Measurements from ENCODE around the gene PDE8B.

The PDE8B gene

GRCh38 chr5:77337686-77338085 lies 127.2 kb downstream of the PDE8B start:
- no CpG with 5 or more reads among the region's 4 CpGs for WGBS (ENCODE audit: extremely low coverage, insufficient coverage, insufficient read length)
- Histone ChIP-seq H3K27ac (ENCODE audit: low read depth, low read length) (no peak overlapping the region), H3K27me3 (ENCODE audit: insufficient read depth, low read length) (no peaks in the 10 kb centered on the region), H3K14ac (ENCODE audit: low read length) (no peak overlapping the region), H3K36me3 (ENCODE audit: control insufficient read depth in 1 of 2, insufficient read depth in 2 of 2, low read length in 2 of 2) (no peaks in the 10 kb centered on the region), H3K79me2 (ENCODE audit: control insufficient read depth, insufficient read depth, low read length, poor library complexity) (no peaks in the 10 kb centered on the region), H3K9me3 (ENCODE audit: insufficient read depth, low read depth, low read length) (no peaks in the 10 kb centered on the region), H2BK12ac (ENCODE audit: low read length) (no peak overlapping the region), H2BK5ac (ENCODE audit: low read depth, low read length, poor library complexity) (no peak overlapping the region), H3K4ac (ENCODE audit: low read depth, low read length) (no peak overlapping the region), H3K23ac (ENCODE audit: low read length) (no peak overlapping the region), H3K4me1 (ENCODE audit: control insufficient read depth in 1 of 2, insufficient read depth in 2 of 2, low read length in 2 of 2) (peaks cover 0 to 7% of the 10 kb centered on the region in 2 experiments), H3K4me2 (ENCODE audit: low read length) (no peak overlapping the region), H3K79me1 (ENCODE audit: low read length) (no peaks in the 10 kb centered on the region), H2BK120ac (ENCODE audit: insufficient read depth, low read length, poor library complexity) (no peak overlapping the region), H4K91ac (ENCODE audit: low read depth, low read length) (no peak overlapping the region), H4K8ac (ENCODE audit: low read depth, low read length) (no peak overlapping the region), H2AFZ (ENCODE audit: insufficient read depth, low read length, poor library complexity) (no peak overlapping the region), H3K18ac (ENCODE audit: low read length) (no peak overlapping the region), H2AK5ac (ENCODE audit: low read length) (no peak overlapping the region), H3K4me3 (ENCODE audit: low read depth, low read length) (no peak overlapping the region), H3K9ac (ENCODE audit: low read length) (no peak overlapping the region), H4K12ac (ENCODE audit: low read depth, low read length) (no peak overlapping the region)
- DNase-seq, result no peak

- Histone ChIP-seq H3K9ac (ENCODE audit: low read length) (no peak overlapping the region), H3K4me3 (ENCODE audit: low read depth, low read length) (no peak overlapping the region), H2BK5ac (ENCODE audit: low read depth, low read length, poor library complexity) (no peak overlapping the region), H3K18ac (ENCODE audit: low read length) (no peak overlapping the region), H3K79me2 (ENCODE audit: control insufficient read depth, insufficient read depth, low read length, poor library complexity) (no peaks in the 10 kb centered on the region), H3K4ac (ENCODE audit: low read depth, low read length) (no peak overlapping the region), H4K8ac (ENCODE audit: low read depth, low read length) (no peak overlapping the region), H3K4me1 (ENCODE audit: control insufficient read depth in 1 of 2, insufficient read depth in 2 of 2, low read length in 2 of 2) (no peaks in the 10 kb centered on the region), H4K91ac (ENCODE audit: low read depth, low read length) (no peak overlapping the region), H2AK5ac (ENCODE audit: low read length) (no peak overlapping the region), H3K27ac (ENCODE audit: low read depth, low read length) (no peak overlapping the region), H4K12ac (ENCODE audit: low read depth, low read length) (no peak overlapping the region), H3K14ac (ENCODE audit: low read length) (no peak overlapping the region), H3K4me2 (ENCODE audit: low read length) (no peak overlapping the region), H2BK12ac (ENCODE audit: low read length) (no peak overlapping the region), H3K27me3 (ENCODE audit: insufficient read depth, low read length) (no peaks in the 10 kb centered on the region), H2BK120ac (ENCODE audit: insufficient read depth, low read length, poor library complexity) (no peak overlapping the region), H3K23ac (ENCODE audit: low read length) (no peak overlapping the region), H2AFZ (ENCODE audit: insufficient read depth, low read length, poor library complexity) (no peak overlapping the region), H3K79me1 (ENCODE audit: low read length) (no peaks in the 10 kb centered on the region), H3K9me3 (ENCODE audit: insufficient read depth, low read depth, low read length) (no peaks in the 10 kb centered on the region), H3K36me3 (ENCODE audit: control insufficient read depth in 1 of 2, insufficient read depth in 2 of 2, low read length in 2 of 2) (no peaks in the 10 kb centered on the region)
- peak; percentile 45 to 47 for DNase-seq
- WGBS (ENCODE audit: extremely low coverage, insufficient coverage, insufficient read length), result no CpG with 5 or more reads among the region's 4 CpGs
These were observed 128.9 kb downstream of the PDE8B start for GRCh38 chr5:77339337-77339890.

DNA sequence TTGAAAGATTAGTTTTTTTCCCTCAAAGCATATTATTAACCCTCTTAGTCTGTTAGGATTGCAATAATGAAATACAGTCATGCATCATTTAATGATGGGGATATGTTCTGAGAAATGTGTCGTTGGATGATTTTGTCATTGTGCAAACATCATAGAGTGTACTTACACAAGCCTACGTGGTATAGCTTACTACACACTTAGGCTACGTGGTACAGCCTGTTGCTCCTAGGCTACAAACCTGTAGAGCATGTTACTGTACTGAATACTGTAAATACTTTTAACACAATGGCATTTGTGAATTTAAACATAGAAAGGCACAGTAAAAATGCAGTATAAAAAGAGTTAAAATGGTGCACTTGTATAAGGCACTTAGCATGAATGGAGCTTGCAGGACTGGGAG lies 132.7 kb downstream of the PDE8B start:
- Histone ChIP-seq H2AK5ac (ENCODE audit: low read length) (no peak overlapping the region), H2AFZ (ENCODE audit: insufficient read depth, low read length, poor library complexity) (no peak overlapping the region), H3K23ac (ENCODE audit: low read length) (no peak overlapping the region), H3K4me3 (ENCODE audit: low read depth, low read length) (no peak overlapping the region), H3K27me3 (ENCODE audit: insufficient read depth, low read length) (no peaks in the 10 kb centered on the region), H3K18ac (ENCODE audit: low read length) (no peak overlapping the region), H3K4me2 (ENCODE audit: low read length) (no peak overlapping the region), H4K8ac (ENCODE audit: low read depth, low read length) (no peak overlapping the region), H3K79me1 (ENCODE audit: low read length) (no peaks in the 10 kb centered on the region), H2BK5ac (ENCODE audit: low read depth, low read length, poor library complexity) (no peak overlapping the region), H4K91ac (ENCODE audit: low read depth, low read length) (no peak overlapping the region), H3K9ac (ENCODE audit: low read length) (no peak overlapping the region), H2BK120ac (ENCODE audit: insufficient read depth, low read length, poor library complexity) (no peak overlapping the region), H3K4me1 (ENCODE audit: control insufficient read depth in 1 of 2, insufficient read depth in 2 of 2, low read length in 2 of 2) (no peaks in the 10 kb centered on the region), H3K9me3 (ENCODE audit: insufficient read depth, low read depth, low read length) (no peaks in the 10 kb centered on the region), H3K36me3 (ENCODE audit: control insufficient read depth in 1 of 2, insufficient read depth in 2 of 2, low read length in 2 of 2) (no peaks in the 10 kb centered on the region), H2BK12ac (ENCODE audit: low read length) (no peak overlapping the region), H3K4ac (ENCODE audit: low read depth, low read length) (no peak overlapping the region), H3K14ac (ENCODE audit: low read length) (no peak overlapping the region), H4K12ac (ENCODE audit: low read depth, low read length) (no peak overlapping the region), H3K27ac (ENCODE audit: low read depth, low read length) (no peak overlapping the region), H3K79me2 (ENCODE audit: control insufficient read depth, insufficient read depth, low read length, poor library complexity) (no peaks in the 10 kb centered on the region)
- no CpG with 5 or more reads among the region's 3 CpGs for WGBS (ENCODE audit: extremely low coverage, insufficient coverage, insufficient read length)
- peak in 1 of 2 donors; percentile 55 for DNase-seq

DNA sequence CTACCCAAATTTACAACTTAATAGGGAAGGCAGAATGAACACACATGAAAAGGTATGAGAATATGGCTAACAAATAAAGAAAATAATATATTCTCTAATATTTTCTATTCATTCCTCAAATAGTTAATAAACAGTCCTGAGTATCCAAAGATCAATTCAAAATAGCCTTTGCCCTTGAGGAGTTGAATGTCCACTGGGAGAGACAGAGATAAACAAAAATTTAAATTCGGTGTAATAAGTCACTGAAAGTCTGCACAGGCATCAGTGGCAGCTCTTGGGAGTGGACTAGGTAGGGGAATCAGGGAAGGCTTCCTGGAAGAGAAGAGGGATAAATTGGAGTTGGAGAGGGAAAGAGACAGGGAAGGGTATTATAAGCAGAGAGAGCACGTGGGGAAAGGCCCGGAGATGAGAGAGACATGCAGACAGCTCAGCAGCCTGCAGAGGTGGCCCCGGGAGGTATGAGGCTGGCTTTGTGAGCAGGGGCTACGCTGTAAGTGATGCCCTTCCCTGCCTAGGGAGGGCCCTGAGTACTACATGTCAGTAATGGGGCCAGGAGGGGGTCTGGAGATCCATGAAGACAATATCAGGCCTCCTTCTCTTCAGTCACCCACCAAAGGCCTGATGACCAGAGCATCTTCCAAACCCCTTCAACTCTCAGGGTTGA lies 137.1 kb downstream of the PDE8B start:
- Histone ChIP-seq H3K4ac (ENCODE audit: low read depth, low read length) (no peak overlapping the region), H3K79me2 (ENCODE audit: control insufficient read depth, insufficient read depth, low read length, poor library complexity) (no peaks in the 10 kb centered on the region), H3K18ac (ENCODE audit: low read length) (no peak overlapping the region), H4K8ac (ENCODE audit: low read depth, low read length) (no peak overlapping the region), H3K27ac (ENCODE audit: low read depth, low read length) (no peak overlapping the region), H3K79me1 (ENCODE audit: low read length) (no peaks in the 10 kb centered on the region), H2AFZ (ENCODE audit: insufficient read depth, low read length, poor library complexity) (no peak overlapping the region), H4K91ac (ENCODE audit: low read depth, low read length) (no peak overlapping the region), H3K4me3 (ENCODE audit: low read depth, low read length) (no peak overlapping the region), H3K36me3 (ENCODE audit: control insufficient read depth in 1 of 2, insufficient read depth in 2 of 2, low read length in 2 of 2) (no peaks in the 10 kb centered on the region), H3K4me2 (ENCODE audit: low read length) (no peak overlapping the region), H3K23ac (ENCODE audit: low read length) (no peak overlapping the region), H4K12ac (ENCODE audit: low read depth, low read length) (no peak overlapping the region), H2AK5ac (ENCODE audit: low read length) (no peak overlapping the region), H2BK12ac (ENCODE audit: low read length) (no peak overlapping the region), H3K14ac (ENCODE audit: low read length) (no peak overlapping the region), H2BK120ac (ENCODE audit: insufficient read depth, low read length, poor library complexity) (no peak overlapping the region), H3K9me3 (ENCODE audit: insufficient read depth, low read depth, low read length) (no peaks in the 10 kb centered on the region), H3K4me1 (ENCODE audit: control insufficient read depth in 1 of 2, insufficient read depth in 2 of 2, low read length in 2 of 2) (no peaks in the 10 kb centered on the region), H2BK5ac (ENCODE audit: low read depth, low read length, poor library complexity) (no peak overlapping the region), H3K9ac (ENCODE audit: low read length) (no peak overlapping the region), H3K27me3 (ENCODE audit: insufficient read depth, low read length) (no peaks in the 10 kb centered on the region)
- no CpG with 5 or more reads among the region's 5 CpGs for WGBS (ENCODE audit: extremely low coverage, insufficient coverage, insufficient read length)
- DNase-seq, result no peak

Measured in trophoblast cell (in vitro differentiated cells and primary cell).